Esophagus muscularis mucosa (tissue), 3 donors: ENCODE data around the gene SBNO2.

Experiments
- CTCF ChIP-seq, 3 experiments: fragments of 200-600 bp in 2 of 3; fragments of 450-650 bp in 1 of 3; sonication (generic) in 2 of 3; IDR thresholded peaks; one replicate each; pipeline ENCODE4 v1.5.1; 2017 to 2019; ENCODE audit warnings: antibody characterized with exemption in 3 of 3, mild to moderate bottlenecking in 2 of 3, moderate library complexity in 1 of 3
- POLR2A ChIP-seq: fragments of 450-650 bp; IDR thresholded peaks from one replicate; pipeline ENCODE4 v1.6.1; 2017; ENCODE audit warnings: antibody characterized with exemption, moderate library complexity, mild to moderate bottlenecking, low read depth
- POLR2AphosphoS5 ChIP-seq, 2 donors: sonication (generic); formaldehyde crosslinking; IDR thresholded peaks; one replicate each; pipeline ENCODE4 v1.6.1; 2017; ENCODE audit warnings: antibody characterized with exemption in 2 of 2

GRCh38 chr19:1121395-1121794 lies 52.7 kb downstream of the SBNO2 start:
- TF ChIP-seq CTCF (IDR thresholded peaks at IDR 0.05) (no peak), POLR2AphosphoS5 (IDR thresholded peaks at IDR 0.05) (no peak), POLR2A (no peak)
